IPS-18a (cell line): ENCODE measurements around the gene TRIM65.
A peak's percentile ranks its signal among the peaks of the same experiment; 100 is the strongest.
"Not testable (repeated sequence)": the region's sequence is repeated elsewhere in the genome, so short reads cannot be mapped to it uniquely, and the experiment has no call there.

Experiments
- H3K27ac ChIP-seq: one replicate; pipeline ENCODE4 v1.5.1; 2013; ENCODE audit warnings: low read length
- H3K27me3 ChIP-seq: one replicate; pipeline ENCODE4 v1.6.1; 2013; ENCODE audit warnings: mild to moderate bottlenecking, low read length; ENCODE audit not compliant: control insufficient read depth, insufficient read depth
- H3K36me3 ChIP-seq: one replicate; pipeline ENCODE4 v1.6.1; 2013; ENCODE audit warnings: low read depth, low read length; ENCODE audit not compliant: control insufficient read depth
- H3K4me1 ChIP-seq: one replicate; pipeline ENCODE4 v1.6.1; 2013; ENCODE audit warnings: low read depth, low read length; ENCODE audit not compliant: control insufficient read depth
- H3K4me3 ChIP-seq: one replicate; pipeline ENCODE4 v1.5.1; 2013; ENCODE audit warnings: low read length
- H3K9ac ChIP-seq: one replicate; pipeline ENCODE4 v1.6.1; 2013; ENCODE audit warnings: mild to moderate bottlenecking, low read length, moderate library complexity
- H3K9me3 ChIP-seq: one replicate; pipeline ENCODE4 v1.6.1; 2013; ENCODE audit warnings: low read depth, low read length; ENCODE audit not compliant: control insufficient read depth

Gene TRIM65

GRCh38 chr17:75892556-75893224 lies 4.1 kb downstream of the TRIM65 start:
- no peaks in the 10 kb centered on the region for H3K27me3 ChIP-seq
- H3K9me3 ChIP-seq: no peaks in the 10 kb centered on the region
- no peak overlapping the region for H3K9ac ChIP-seq
- no peak overlapping the region for H3K4me3 ChIP-seq
- H3K27ac ChIP-seq: no peak overlapping the region
- peaks cover 10% of the 10 kb centered on the region for H3K4me1 ChIP-seq
- H3K36me3 ChIP-seq: peaks cover 32% of the 10 kb centered on the region

- Histone ChIP-seq H3K27me3 (no peaks in the 10 kb centered on the region), H3K4me1 (peaks cover 4% of the 10 kb centered on the region), H3K9me3 (no peaks in the 10 kb centered on the region), H3K36me3 (peaks cover 32% of the 10 kb centered on the region), H3K9ac (no peak overlapping the region), H3K27ac (no peak overlapping the region), H3K4me3 (no peak overlapping the region)
Observed at GRCh38 chr17:75891605-75892555, 4.9 kb downstream of the TRIM65 start.

- Histone ChIP-seq H3K36me3 (peaks cover 32% of the 10 kb centered on the region), H3K4me3 (no peak overlapping the region), H3K27me3 (no peaks in the 10 kb centered on the region), H3K27ac (no peak overlapping the region), H3K9ac (no peak overlapping the region), H3K9me3 (no peaks in the 10 kb centered on the region), H3K4me1 (peaks cover 4% of the 10 kb centered on the region)
Observed at GRCh38 chr17:75891022-75891604, 5.6 kb downstream of the TRIM65 start.

- Histone ChIP-seq H3K36me3 (peaks cover 32% of the 10 kb centered on the region), H3K27me3 (no peaks in the 10 kb centered on the region), H3K4me1 (no peaks in the 10 kb centered on the region), H3K9me3 (no peaks in the 10 kb centered on the region), H3K9ac (no peak overlapping the region), H3K4me3 (no peak overlapping the region), H3K27ac (no peak overlapping the region)
Observed at GRCh38 chr17:75889454-75889853, 7.3 kb downstream of the TRIM65 start.

- no peak overlapping the region for H3K9ac ChIP-seq
- H3K27ac ChIP-seq: no peak overlapping the region
- H3K9me3 ChIP-seq: no peaks in the 10 kb centered on the region
- H3K4me3 ChIP-seq: no peak overlapping the region
- H3K36me3 ChIP-seq: peaks cover 32% of the 10 kb centered on the region
- H3K4me1 ChIP-seq: no peaks in the 10 kb centered on the region
- H3K27me3 ChIP-seq: no peaks in the 10 kb centered on the region
Observed at GRCh38 chr17:75888484-75888883, 8.3 kb downstream of the TRIM65 start.

GRCh38 chr17:75885860-75886259 lies 10.9 kb downstream of the TRIM65 start:
- H3K4me3 ChIP-seq, H3K27me3 ChIP-seq, H3K4me1 ChIP-seq, H3K27ac ChIP-seq, H3K9me3 ChIP-seq, H3K9ac ChIP-seq: not testable (repeated sequence)
- peaks cover 16% of the 10 kb centered on the region for H3K36me3 ChIP-seq

- peaks cover 12% of the 10 kb centered on the region for H3K36me3 ChIP-seq
- no peak overlapping the region for H3K27ac ChIP-seq
- no peaks in the 10 kb centered on the region for H3K27me3 ChIP-seq
- H3K4me1 ChIP-seq: no peaks in the 10 kb centered on the region
- H3K4me3 ChIP-seq: no peak overlapping the region
- no peaks in the 10 kb centered on the region for H3K9me3 ChIP-seq
- no peak overlapping the region for H3K9ac ChIP-seq
Observed at GRCh38 chr17:75885431-75885830, 11.3 kb downstream of the TRIM65 start.

- H3K9ac ChIP-seq: no peak overlapping the region
- no peaks in the 10 kb centered on the region for H3K9me3 ChIP-seq
- H3K4me3 ChIP-seq: no peak overlapping the region
- no peak overlapping the region for H3K27ac ChIP-seq
- no peaks in the 10 kb centered on the region for H3K4me1 ChIP-seq
- peaks cover 27% of the 10 kb centered on the region for H3K27me3 ChIP-seq
- no peaks in the 10 kb centered on the region for H3K36me3 ChIP-seq
Observed at GRCh38 chr17:75881678-75882454, 14.9 kb downstream of the TRIM65 start.

- H3K9me3 ChIP-seq: no peaks in the 10 kb centered on the region
- H3K36me3 ChIP-seq: no peaks in the 10 kb centered on the region
- no peak overlapping the region for H3K27ac ChIP-seq
- no peak overlapping the region for H3K9ac ChIP-seq
- H3K4me3 ChIP-seq: no peak overlapping the region
- H3K27me3 ChIP-seq: peaks cover 38% of the 10 kb centered on the region
- no peaks in the 10 kb centered on the region for H3K4me1 ChIP-seq
Observed at GRCh38 chr17:75880266-75880665, 16.5 kb downstream of the TRIM65 start.

GRCh38 chr17:75878174-75878998 lies 18.4 kb downstream of the TRIM65 start, which contains the start of gene TRIM47:
Gene TRIM47 (minus strand): TSS chr17:75878581. CDS start chr17:75878548, 33 bp downstream.
- Histone ChIP-seq H3K27ac (no peak within 1 kb of the TSS), H3K4me1 (no peaks in the 10 kb centered on the region), H3K9ac (no peak within 1 kb of the TSS), H3K36me3 (no peaks in the 10 kb centered on the region), H3K4me3 (peak within 1 kb of the TSS; percentile 63), H3K9me3 (no peaks in the 10 kb centered on the region), H3K27me3 (peaks cover 38% of the 10 kb centered on the region)
